ENCODE data around the gene LRG1. TPM values are rescaled to one million over a fixed set of nuclear protein-coding genes. Genes with fewer than 3 reads are reported as not detected.

The LRG1 gene
- total and polyA plus RNA-seq, 4 donors: 14.4 to 56.7 (median 15.6) TPM

DNA sequence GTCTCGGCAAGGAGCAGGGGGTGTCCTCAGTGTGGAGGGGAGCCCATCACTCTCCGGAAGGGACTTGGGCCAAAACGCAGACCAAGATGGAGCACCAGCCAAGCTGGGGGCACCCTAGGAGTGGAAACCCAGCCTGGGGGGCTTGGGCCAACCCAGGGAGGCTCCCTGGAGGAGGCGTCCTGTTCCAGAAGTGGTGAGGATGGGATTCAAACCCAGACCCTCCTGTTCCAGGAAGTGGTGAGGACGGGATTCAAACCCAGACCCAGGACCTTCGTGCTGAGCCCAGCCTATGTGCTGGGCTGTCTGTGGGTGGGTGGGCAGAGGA is 20.7 kb downstream of the LRG1 start:
- 93 to 96% methylated on average over 6 of the region's 6 CpGs for WGBS, 2 donors
- no peak overlapping the region for H3K9ac ChIP-seq (ENCODE audit: insufficient read depth in 1 of 2, low read length in 2 of 2)

DNA sequence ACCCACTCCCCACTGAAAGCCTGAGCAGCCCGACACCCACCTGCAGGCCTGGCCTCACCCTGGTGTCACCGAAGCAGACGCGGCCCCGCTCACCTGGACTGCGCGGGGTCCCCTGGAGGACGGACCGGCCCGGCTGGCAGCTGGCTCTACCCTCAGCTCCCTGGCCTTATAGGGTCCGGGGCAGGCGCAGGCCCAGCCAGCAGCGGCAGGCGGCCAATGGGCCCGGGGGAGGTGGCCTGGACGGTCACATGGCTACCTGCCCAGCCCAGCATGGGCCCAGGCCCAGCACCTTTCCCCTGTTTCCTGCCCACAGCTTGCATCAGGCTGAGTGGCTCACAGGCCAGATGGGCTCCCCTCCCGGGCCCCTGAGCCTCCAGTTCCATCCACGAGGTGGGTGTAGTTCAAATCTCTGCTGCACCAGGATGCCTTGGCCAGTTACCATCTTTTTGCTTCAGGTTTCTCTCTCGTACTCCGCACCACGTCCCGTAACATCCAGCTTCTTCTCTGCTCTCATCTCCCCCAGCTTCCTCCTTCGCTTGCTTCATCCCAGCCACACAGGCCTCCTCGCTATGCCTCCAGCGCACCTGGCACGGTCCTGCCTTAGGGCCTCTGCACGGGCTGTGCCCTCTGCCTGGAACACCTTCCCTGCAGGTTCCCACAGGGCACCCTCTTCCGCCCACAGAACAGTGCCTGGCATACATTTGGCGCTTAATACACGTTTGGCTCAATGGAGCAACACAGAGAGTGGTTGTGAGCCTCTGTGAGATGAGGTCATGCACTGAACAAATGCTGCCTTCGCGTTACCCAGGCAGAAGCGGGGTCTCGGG is 21.3 kb downstream of the LRG1 start, which contains the start of gene PLIN4:
Gene PLIN4 (minus strand): TSS at position 142 of the 827 bp plus-strand sequence. CDS start 214 bp downstream, outside the sequence.
- Histone ChIP-seq H3K9ac (ENCODE audit: insufficient read depth in 1 of 2, low read length in 2 of 2) (no peak within 1 kb of the TSS), H3K4me1 (ENCODE audit: control insufficient read depth in 5 of 5, insufficient read depth in 5 of 5, low read length in 5 of 5) (no peaks in the 10 kb centered on the region), H3K4me3 (no peak within 1 kb of the TSS), H3K9me3 (ENCODE audit: control insufficient read depth in 4 of 4, insufficient read depth in 3 of 4, low read length in 3 of 4) (no peaks in the 10 kb centered on the region), H3K27ac (ENCODE audit: low read depth in 1 of 2, low read length in 1 of 2) (peak within 1 kb of the TSS in 1 of 2 donors; percentile 92), H3K36me3 (ENCODE audit: control insufficient read depth in 4 of 4, insufficient read depth in 4 of 4, low read length in 4 of 4) (no peaks in the 10 kb centered on the region), H3K27me3 (ENCODE audit: control insufficient read depth in 3 of 3, insufficient read depth in 3 of 3, low read length in 2 of 3) (no peaks in the 10 kb centered on the region)
- peak in 1 of 3 donors; percentile 16 for DNase-seq
- TF ChIP-seq, protein P1, sequence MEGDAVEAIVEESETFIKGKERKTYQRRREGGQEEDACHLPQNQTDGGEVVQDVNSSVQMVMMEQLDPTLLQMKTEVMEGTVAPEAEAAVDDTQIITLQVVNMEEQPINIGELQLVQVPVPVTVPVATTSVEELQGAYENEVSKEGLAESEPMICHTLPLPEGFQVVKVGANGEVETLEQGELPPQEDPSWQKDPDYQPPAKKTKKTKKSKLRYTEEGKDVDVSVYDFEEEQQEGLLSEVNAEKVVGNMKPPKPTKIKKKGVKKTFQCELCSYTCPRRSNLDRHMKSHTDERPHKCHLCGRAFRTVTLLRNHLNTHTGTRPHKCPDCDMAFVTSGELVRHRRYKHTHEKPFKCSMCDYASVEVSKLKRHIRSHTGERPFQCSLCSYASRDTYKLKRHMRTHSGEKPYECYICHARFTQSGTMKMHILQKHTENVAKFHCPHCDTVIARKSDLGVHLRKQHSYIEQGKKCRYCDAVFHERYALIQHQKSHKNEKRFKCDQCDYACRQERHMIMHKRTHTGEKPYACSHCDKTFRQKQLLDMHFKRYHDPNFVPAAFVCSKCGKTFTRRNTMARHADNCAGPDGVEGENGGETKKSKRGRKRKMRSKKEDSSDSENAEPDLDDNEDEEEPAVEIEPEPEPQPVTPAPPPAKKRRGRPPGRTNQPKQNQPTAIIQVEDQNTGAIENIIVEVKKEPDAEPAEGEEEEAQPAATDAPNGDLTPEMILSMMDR (IDR thresholded peaks at IDR 0.05; ENCODE audit: control extremely low read depth, extremely low read depth): no peak
- peak; percentile 53 for ATAC-seq (ENCODE audit: insufficient read depth, low FRiP score)
- 72 to 75% methylated on average over 34 of the region's 34 CpGs for WGBS, 2 donors

More for the DNA sequence above, 20.7 kb downstream of the LRG1 start:
- DNase-seq (no peak), ATAC-seq (ENCODE audit: insufficient read depth, low FRiP score) (no peak)
- TF ChIP-seq, protein P1 (IDR thresholded peaks at IDR 0.05; ENCODE audit: control extremely low read depth, extremely low read depth): no peak
- Histone ChIP-seq H3K27me3 (ENCODE audit: control insufficient read depth in 3 of 3, insufficient read depth in 3 of 3, low read length in 2 of 3) (no peaks in the 10 kb centered on the region), H3K4me3 (no peak overlapping the region), H3K27ac (ENCODE audit: low read depth in 1 of 2, low read length in 1 of 2) (peak overlapping the region in 1 of 2 donors; percentile 64), H3K4me1 (ENCODE audit: control insufficient read depth in 5 of 5, insufficient read depth in 5 of 5, low read length in 5 of 5) (no peaks in the 10 kb centered on the region), H3K36me3 (ENCODE audit: control insufficient read depth in 4 of 4, insufficient read depth in 4 of 4, low read length in 4 of 4) (no peaks in the 10 kb centered on the region), H3K9me3 (ENCODE audit: control insufficient read depth in 4 of 4, insufficient read depth in 3 of 4, low read length in 3 of 4) (no peaks in the 10 kb centered on the region)

DNA sequence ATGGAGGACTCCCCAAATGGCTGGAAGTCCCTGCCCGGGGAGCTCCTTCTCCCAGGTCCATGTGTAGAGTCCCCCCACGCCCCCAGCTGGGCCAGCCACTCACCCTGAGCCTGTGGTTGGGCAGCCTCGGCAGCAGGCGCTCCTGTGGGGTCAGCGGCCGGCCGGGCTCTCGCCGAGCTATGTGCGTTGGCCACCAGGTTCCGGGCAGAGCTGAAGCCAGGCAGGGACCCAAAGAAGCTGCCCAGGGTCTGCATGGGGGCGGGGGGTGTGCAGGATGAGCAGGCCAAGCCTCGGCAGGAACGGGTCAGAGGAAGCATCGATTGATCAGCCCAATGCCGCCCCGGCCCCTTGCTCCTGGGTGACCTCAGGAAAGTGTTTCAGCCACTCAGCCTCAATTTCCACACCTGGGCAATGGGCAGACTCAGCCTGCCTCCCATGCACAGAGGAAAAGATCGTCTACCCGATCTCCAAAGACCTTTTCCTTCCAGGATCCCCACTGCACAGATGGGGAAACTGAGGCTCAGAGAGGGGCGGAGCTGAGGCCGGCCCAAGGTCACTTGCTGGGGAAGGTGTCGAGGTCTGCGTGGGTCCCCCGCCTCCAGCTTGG is 22.3 kb downstream of the LRG1 start:
- DNase-seq (no peak), ATAC-seq (ENCODE audit: insufficient read depth, low FRiP score) (no peak)
- H3K27ac ChIP-seq (ENCODE audit: low read depth in 1 of 2, low read length in 1 of 2): peak overlapping the region in 1 of 2 donors; percentile 92
- WGBS, 2 donors: 83 to 88% methylated on average over 24 of the region's 24 CpGs
- no peaks in the 10 kb centered on the region for H3K9me3 ChIP-seq (ENCODE audit: control insufficient read depth in 4 of 4, insufficient read depth in 3 of 4, low read length in 3 of 4)
- H3K36me3 ChIP-seq (ENCODE audit: control insufficient read depth in 4 of 4, insufficient read depth in 4 of 4, low read length in 4 of 4): no peaks in the 10 kb centered on the region
- no peak overlapping the region for H3K9ac ChIP-seq (ENCODE audit: insufficient read depth in 1 of 2, low read length in 2 of 2)
- H3K4me1 ChIP-seq (ENCODE audit: control insufficient read depth in 5 of 5, insufficient read depth in 5 of 5, low read length in 5 of 5): no peaks in the 10 kb centered on the region
- H3K4me3 ChIP-seq: no peak overlapping the region
- H3K27me3 ChIP-seq (ENCODE audit: control insufficient read depth in 3 of 3, insufficient read depth in 3 of 3, low read length in 2 of 3): no peaks in the 10 kb centered on the region
- TF ChIP-seq, protein P1 (IDR thresholded peaks at IDR 0.05; ENCODE audit: control extremely low read depth, extremely low read depth): no peak

Measured in lung (tissue), 12 donors.